K562 (cell line): ENCODE measurements around the gene SRSF1. TPM values are rescaled to one million over a fixed set of nuclear protein-coding genes. Genes with fewer than 3 reads are reported as not detected.

Experiments used
- FOXM1 ChIP-seq, 2 experiments: fragments of 450-650 bp in 1 of 2; sonication (generic) in 1 of 2; formaldehyde crosslinking in 1 of 2; IDR thresholded peaks; 2 replicates each; pipeline versions ENCODE4 v1.6.1 to v1.9.0; 2017 to 2022; ENCODE audit warnings: low read depth in 2 of 2, mild to moderate bottlenecking in 2 of 2, missing genetic modification reagents in 1 of 2, moderate library complexity in 1 of 2
- GTF3C2 ChIP-seq: IDR thresholded peaks from 3 replicates; pipeline ENCODE4 v1.6.1; 2011; ENCODE audit warnings: borderline replicate concordance, mild to moderate bottlenecking, moderate library complexity; ENCODE audit not compliant: insufficient read length; ENCODE audit errors: extremely low read depth
- HSF4 ChIP-seq: fragments of 250-450 bp; sonication (Bioruptor Pico); IDR thresholded peaks from 2 replicates; pipeline ENCODE4 v2.1.2; 2022; ENCODE audit warnings: mild to moderate bottlenecking, moderate library complexity, borderline replicate concordance
- JUND ChIP-seq, 2 experiments: IDR thresholded peaks; 2 replicates in 1 of 2; 3 replicates in 1 of 2; pipeline ENCODE4 v1.6.1; 2011; ENCODE audit warnings: borderline replicate concordance in 2 of 2, low read depth in 2 of 2, low read length in 2 of 2, improper control_type of control experiment in 1 of 2, missing biosample characterization in 1 of 2, missing genetic modification characterization in 1 of 2, missing genetic modification reagents in 1 of 2
- KDM2B ChIP-seq: fragments of 250-450 bp; sonication (Bioruptor Pico); IDR thresholded peaks from 2 replicates; pipeline ENCODE4 v1.8.0; 2021; ENCODE audit warnings: mild to moderate bottlenecking, moderate library complexity
- LARP7 ChIP-seq: fragments of 450-650 bp; IDR thresholded peaks from 2 replicates; pipeline ENCODE4 v1.6.1; 2016
- MAFF ChIP-seq: IDR thresholded peaks from 2 replicates; pipeline ENCODE4 v1.6.1; 2012; ENCODE audit warnings: low read length, improper control_type of control experiment
- NR2F6 ChIP-seq: fragments of 450-650 bp; formaldehyde crosslinking; IDR thresholded peaks from 2 replicates; pipeline ENCODE4 v1.4.0; 2020; ENCODE audit warnings: mild to moderate bottlenecking
- SAFB ChIP-seq: fragments of 200-400 bp; formaldehyde crosslinking; IDR thresholded peaks from 2 replicates; pipeline ENCODE4 v1.6.1; 2017; ENCODE audit warnings: low read depth, low read length, borderline replicate concordance
- SFPQ ChIP-seq: fragments of 200-400 bp; formaldehyde crosslinking; IDR thresholded peaks from 2 replicates; pipeline ENCODE4 v1.6.1; 2017; ENCODE audit warnings: mild to moderate bottlenecking, low read depth, low read length, moderate library complexity
- SLC30A9 ChIP-seq: fragments of 250-450 bp; sonication (Bioruptor Pico); IDR thresholded peaks from 2 replicates; pipeline ENCODE4 v1.8.0; 2022; ENCODE audit warnings: mild to moderate bottlenecking, moderate library complexity
- TBP ChIP-seq: optimal IDR thresholded peaks from 2 replicates; pipeline ENCODE3; 2011; ENCODE audit warnings: low read depth, low read length, improper control_type of control experiment
- ZNF79 ChIP-seq: fragments of 250-450 bp; sonication (Bioruptor Pico); IDR thresholded peaks from 2 replicates; pipeline ENCODE4 v1.4.0; 2020; ENCODE audit warnings: low read depth, mild to moderate bottlenecking, moderate library complexity
- polyA plus RNA-seq, 8 experiments: library from polyadenylated mRNA; depleted of rRNA in 4 of 8; stranded (reverse) in 5 of 8; unstranded in 3 of 8; fragments of >200 nt; fragmentation: Nextera tagmentation in 2 of 8; fragmentation: Illumina TruSeq in 1 of 8; extraction: Ambion mirVana in 2 of 8; extraction: Trizol in 1 of 8; gene quantifications; 2 replicates each; pipeline versions ENCODE4 v1.2.1 to v1.2.3, GENCODE V29; 2011 to 2014; ENCODE audit warnings: inconsistent platforms in 1 of 8, missing spikeins in 1 of 8
- total RNA-seq, 7 experiments: library from RNA; depleted of rRNA in 6 of 7; stranded (reverse); fragments of >200 nt in 6 of 7; fragmentation: Illumina TruSeq in 2 of 7; extraction: Trizol in 2 of 7; gene quantifications; 2 replicates each; pipeline versions ENCODE4 v1.2.1 to v1.2.3, GENCODE V29; 2011 to 2021; ENCODE audit warnings: low replicate concordance in 1 of 7
- TF ChIP-seq, protein P1 (sequence below): fragments of 450-650 bp; formaldehyde crosslinking; IDR thresholded peaks from 2 replicates; pipeline ENCODE4 v1.4.0; 2022; ENCODE audit warnings: mild to moderate bottlenecking, moderate library complexity

Gene SRSF1
- total and polyA plus RNA-seq, 9 of the 15 experiments (the other 6 are each of a cell fraction or from before 2014, with no cell fraction given) = 77.8 to 559 (median 442) TPM

DNA sequence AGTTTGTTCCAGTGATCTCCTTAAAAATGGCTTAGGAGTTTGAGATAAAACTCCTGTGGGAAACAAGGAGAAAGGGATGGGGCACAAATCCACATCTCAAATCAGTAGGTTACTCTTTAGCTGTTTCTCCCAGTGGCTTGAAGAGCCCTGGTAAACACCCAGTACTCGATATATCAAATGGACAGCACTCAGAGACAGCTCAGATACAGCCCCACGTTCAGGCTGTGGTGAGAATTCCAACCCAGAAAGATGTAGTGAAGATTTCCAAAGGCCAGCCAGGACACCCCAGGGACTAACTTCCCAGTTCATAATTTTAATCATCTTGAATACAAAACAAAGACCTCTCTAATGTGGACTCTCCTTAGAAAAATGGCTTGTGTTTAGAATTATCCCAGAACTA lies 12.6 kb downstream of the SRSF1 start (continued):
- no peak for TF ChIP-seq KDM2B (CRISPR knock-in tag)
- no peak for TF ChIP-seq SAFB
- TF ChIP-seq, protein P1, sequence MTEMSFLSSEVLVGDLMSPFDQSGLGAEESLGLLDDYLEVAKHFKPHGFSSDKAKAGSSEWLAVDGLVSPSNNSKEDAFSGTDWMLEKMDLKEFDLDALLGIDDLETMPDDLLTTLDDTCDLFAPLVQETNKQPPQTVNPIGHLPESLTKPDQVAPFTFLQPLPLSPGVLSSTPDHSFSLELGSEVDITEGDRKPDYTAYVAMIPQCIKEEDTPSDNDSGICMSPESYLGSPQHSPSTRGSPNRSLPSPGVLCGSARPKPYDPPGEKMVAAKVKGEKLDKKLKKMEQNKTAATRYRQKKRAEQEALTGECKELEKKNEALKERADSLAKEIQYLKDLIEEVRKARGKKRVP = 0 out of 2 replicates have a peak, but pooled peaks have one; percentile 6
- TF ChIP-seq TBP = no peak
- TF ChIP-seq NR2F6 (CRISPR knock-in tag) = no peak
- TF ChIP-seq SFPQ = no peak
- TF ChIP-seq SLC30A9 = no peak
- no peak for TF ChIP-seq FOXM1 (IDR thresholded peaks at IDR 0.05; ENCODE audit: low read depth)
- no peak for TF ChIP-seq FOXM1 (CRISPR knock-in tag; IDR thresholded peaks at IDR 0.05; ENCODE audit: low read depth)
- no peak for TF ChIP-seq GTF3C2
- TF ChIP-seq HSF4 (CRISPR knock-in tag) = no peak
- no peak for TF ChIP-seq LARP7
- no peak for TF ChIP-seq ZNF79 (CRISPR knock-in tag)
- no peak for TF ChIP-seq JUND (IDR thresholded peaks at IDR 0.05; ENCODE audit: borderline replicate concordance, low read depth, low read length)
- no peak for TF ChIP-seq JUND (tag; IDR thresholded peaks at IDR 0.05; ENCODE audit: borderline replicate concordance, low read depth, low read length)
- TF ChIP-seq MAFF = no peak
- TF ChIP-seq, all 486 proteins: peak for 7
